Neuronal stem cell (in vitro differentiated cells): Measurements from ENCODE around the gene CSH1. TPM values are rescaled to one million over a fixed set of nuclear protein-coding genes. Genes with fewer than 3 reads are reported as not detected.
"Not testable (repeated sequence)": the region's sequence is repeated elsewhere in the genome, so short reads cannot be mapped to it uniquely, and the experiment has no call there.

ENCODE experiments used
- DNase-seq: peaks from one replicate; pipeline ENCODE4 v3.0.0-alpha.2; 2013; ENCODE audit warnings: low spot score
- H2AFZ ChIP-seq: one replicate; pipeline ENCODE4 v1.6.1; 2013; ENCODE audit warnings: mild to moderate bottlenecking, low read length, inconsistent platforms
- H2AK5ac ChIP-seq: 2 replicates; pipeline ENCODE4 v1.6.1; 2013; ENCODE audit warnings: low read depth, mild to moderate bottlenecking, inconsistent platforms, low read length, moderate library complexity, mixed read lengths
- H2BK120ac ChIP-seq: 2 replicates; pipeline ENCODE4 v1.6.1; 2013; ENCODE audit warnings: low read depth, mild to moderate bottlenecking, inconsistent platforms, low read length, moderate library complexity, mixed read lengths
- H2BK12ac ChIP-seq: one replicate; pipeline ENCODE4 v1.6.1; 2013; ENCODE audit warnings: low read length, inconsistent platforms
- H2BK15ac ChIP-seq: 2 replicates; pipeline ENCODE4 v1.6.1; 2013; ENCODE audit warnings: mild to moderate bottlenecking, low read length, inconsistent platforms, mixed read lengths
- H2BK5ac ChIP-seq: one replicate; pipeline ENCODE4 v1.6.1; 2013; ENCODE audit warnings: inconsistent platforms, mild to moderate bottlenecking, low read length, moderate library complexity
- H3K14ac ChIP-seq: one replicate; pipeline ENCODE4 v1.6.1; 2013; ENCODE audit warnings: low read length, inconsistent platforms
- H3K18ac ChIP-seq: 2 replicates; pipeline ENCODE4 v1.6.1; 2013; ENCODE audit warnings: low read length, inconsistent platforms
- H3K23ac ChIP-seq: 2 replicates; pipeline ENCODE4 v1.6.1; 2013; ENCODE audit warnings: low read depth, mild to moderate bottlenecking, mixed read lengths, low read length, inconsistent platforms; ENCODE audit not compliant: poor library complexity
- H3K27ac ChIP-seq: replicated peaks from 3 replicates; pipeline ENCODE4 v1.5.1; 2013; ENCODE audit warnings: low read length, inconsistent platforms
- H3K27me3 ChIP-seq, 3 experiments: 2 replicates each; pipeline ENCODE4 v1.6.1; 2013; ENCODE audit warnings: low read length in 3 of 3, mild to moderate bottlenecking in 2 of 3, inconsistent platforms in 1 of 3, low read depth in 1 of 3, mixed read lengths in 1 of 3, moderate library complexity in 1 of 3; ENCODE audit not compliant: control insufficient read depth in 3 of 3, insufficient read depth in 3 of 3
- H3K36me3 ChIP-seq, 2 donors: replicated peaks in 1 of 2; 2 replicates each; pipeline ENCODE4 v1.6.1; 2013; ENCODE audit warnings: low read length in 2 of 2; ENCODE audit not compliant: control insufficient read depth in 2 of 2, insufficient read depth in 2 of 2
- H3K4ac ChIP-seq: 2 replicates; pipeline ENCODE4 v1.6.1; 2013; ENCODE audit warnings: inconsistent platforms, mild to moderate bottlenecking, low read length, moderate library complexity
- H3K4me1 ChIP-seq, 2 donors: 1 replicate in 1 of 2; 2 replicates in 1 of 2; pipeline ENCODE4 v1.6.1; 2013; ENCODE audit warnings: low read length in 2 of 2, low read depth in 1 of 2; ENCODE audit not compliant: control insufficient read depth in 2 of 2, insufficient read depth in 1 of 2
- H3K4me2 ChIP-seq: one replicate; pipeline ENCODE4 v1.6.1; 2013; ENCODE audit warnings: mild to moderate bottlenecking, low read length, inconsistent platforms; ENCODE audit not compliant: insufficient read depth, poor library complexity, severe bottlenecking
- H3K4me3 ChIP-seq, 2 donors: 2 replicates each; pipeline ENCODE4 v1.5.1; 2013; ENCODE audit warnings: low read length in 2 of 2, mild to moderate bottlenecking in 2 of 2, inconsistent platforms in 1 of 2, moderate library complexity in 1 of 2
- H3K79me1 ChIP-seq: one replicate; pipeline ENCODE4 v1.6.1; 2013; ENCODE audit warnings: low read depth, mild to moderate bottlenecking, inconsistent platforms, low read length, moderate library complexity
- H3K9ac ChIP-seq: one replicate; pipeline ENCODE4 v1.6.1; 2013; ENCODE audit warnings: mild to moderate bottlenecking, low read depth, low read length, inconsistent platforms; ENCODE audit not compliant: poor library complexity
- H3K9me3 ChIP-seq, 2 donors: replicated peaks in 1 of 2; 2 replicates each; pipeline versions ENCODE3 to v1.6.1; 2013; ENCODE audit warnings: low read length in 2 of 2, mild to moderate bottlenecking in 2 of 2, inconsistent platforms in 1 of 2, low read depth in 1 of 2, mixed read lengths in 1 of 2, moderate library complexity in 1 of 2; ENCODE audit not compliant: control insufficient read depth in 2 of 2, insufficient read depth in 1 of 2
- H4K8ac ChIP-seq: one replicate; pipeline ENCODE4 v1.6.1; 2013; ENCODE audit warnings: low read depth, mild to moderate bottlenecking, inconsistent platforms, low read length, moderate library complexity
- H4K91ac ChIP-seq: one replicate; pipeline ENCODE4 v1.6.1; 2013; ENCODE audit warnings: low read length, low read depth, mild to moderate bottlenecking, inconsistent platforms; ENCODE audit not compliant: poor library complexity
- WGBS, 2 donors: extraction: QIAGEN DNeasy Blood & Tissue Kit; methylation state at CpG; one replicate each; pipeline ENCODE4 v1.1.7; 2013; ENCODE audit warnings: missing lambda C conversion rate in 2 of 2, mixed read lengths in 1 of 2; ENCODE audit not compliant: insufficient read length in 2 of 2, insufficient replicate concordance in 1 of 2; ENCODE audit errors: extremely low coverage in 2 of 2; 5-methylcytosine and 5-hydroxymethylcytosine counted together
- polyA plus RNA-seq, 2 experiments: library from polyadenylated mRNA; stranded (reverse); fragments of 200-250 nt; gene quantifications; one replicate each; pipeline ENCODE4 v1.2.3, GENCODE V29; 2013

CSH1 gene
- polyA plus RNA-seq (2013, experiment 1 of 2) = not detected
- polyA plus RNA-seq (2013, experiment 2 of 2) = not detected

DNA sequence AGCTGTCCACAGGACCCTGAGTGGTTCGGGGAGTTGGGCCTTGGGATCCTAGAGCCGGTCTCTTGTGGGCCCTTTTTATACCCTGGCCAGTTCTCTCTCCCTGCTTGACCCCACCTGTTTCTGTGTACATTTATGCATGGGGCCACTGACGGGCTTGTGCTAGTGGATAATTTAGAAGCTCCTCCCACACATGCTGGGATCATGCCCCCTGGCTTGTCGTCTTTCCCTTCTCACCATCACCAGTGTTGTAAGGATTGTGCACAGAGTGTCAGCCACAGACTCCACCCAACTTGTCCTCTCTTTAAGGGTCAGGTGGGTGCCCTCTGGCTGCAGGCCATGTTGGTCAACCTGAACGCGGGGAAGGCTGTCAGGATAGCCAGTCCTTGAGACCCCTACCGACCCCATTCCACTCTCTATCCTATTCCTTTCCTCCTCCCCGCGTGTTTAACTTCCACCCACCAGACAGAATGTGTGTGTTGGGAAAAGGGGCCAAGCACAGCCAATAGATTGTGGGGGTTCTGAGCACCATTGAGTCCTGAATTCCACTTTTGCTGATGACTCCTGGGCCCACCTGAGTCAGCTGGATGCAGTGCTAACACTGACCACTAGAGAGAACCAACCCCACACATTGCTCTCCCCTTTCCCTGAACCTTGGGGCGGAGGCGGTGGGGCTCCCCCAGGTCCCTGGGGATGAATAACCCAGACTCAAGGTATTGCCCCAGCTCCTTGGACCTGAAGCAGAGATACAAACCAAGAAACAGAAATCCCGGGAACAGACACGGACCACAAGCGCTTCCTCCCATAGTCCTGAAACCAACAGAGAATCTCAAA, at the start of gene CSH1:
CSH1 (minus strand) TSS at position 51 of the 831 bp plus-strand sequence. CDS start 63 bp downstream, outside the sequence.
- no CpG with 5 or more reads among the region's 14 CpGs for WGBS, 2 donors
- not testable (repeated sequence) for H3K9me3 ChIP-seq, H3K14ac ChIP-seq

DNA sequence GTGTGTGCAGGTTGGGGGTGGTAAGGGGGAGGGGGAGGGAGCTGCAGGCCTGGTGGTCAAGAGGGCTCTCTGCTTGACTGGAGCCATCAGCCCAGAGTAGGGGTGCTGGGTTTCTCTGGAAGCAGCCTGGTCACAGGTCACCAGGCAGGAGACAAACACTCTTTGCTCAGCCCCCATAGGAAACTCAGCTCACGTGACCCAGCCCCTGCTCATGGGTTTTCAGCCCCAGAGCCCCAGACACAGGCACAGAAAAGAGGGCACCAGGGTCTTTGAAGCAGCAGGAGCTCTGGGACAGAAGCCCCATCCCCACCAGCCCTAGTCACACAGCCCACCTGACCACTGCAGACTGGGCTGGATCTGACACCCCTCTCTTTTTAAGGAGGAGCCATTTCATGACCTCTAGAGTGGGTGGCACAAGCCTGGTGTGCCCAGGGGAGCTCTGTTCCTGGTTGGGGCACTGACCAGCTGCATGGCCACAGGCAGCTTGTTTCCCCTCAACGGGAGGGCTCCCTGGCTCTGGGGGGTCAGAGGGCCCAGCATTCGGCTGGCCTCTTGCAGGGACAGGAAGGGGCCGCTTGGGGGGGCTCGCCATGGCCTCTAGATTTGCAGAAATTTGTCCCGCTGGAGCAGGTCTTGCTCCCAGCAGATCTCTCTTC, 49.5 kb upstream of the CSH1 start:
- H2BK5ac ChIP-seq = no peak overlapping the region
- no peak overlapping the region for H2BK120ac ChIP-seq
- WGBS, 2 donors = no CpG with 5 or more reads among the region's 6 CpGs
- H4K8ac ChIP-seq = no peak overlapping the region
- H3K79me1 ChIP-seq = peaks cover 2% of the 10 kb centered on the region
- peak overlapping the region; percentile 76 for H2AK5ac ChIP-seq
- no peak overlapping the region for H3K4me2 ChIP-seq
- peaks cover 0 to 2% of the 10 kb centered on the region in 2 donors for H3K4me1 ChIP-seq
- H3K4ac ChIP-seq = no peak overlapping the region
- H2BK15ac ChIP-seq = no peak overlapping the region
- H4K91ac ChIP-seq = no peak overlapping the region
- peaks cover 0 to 5% (median 0%) of the 10 kb centered on the region in 3 experiments for H3K27me3 ChIP-seq
- H3K14ac ChIP-seq = no peak overlapping the region
- peak overlapping the region; percentile 9 for H3K18ac ChIP-seq
- H3K9me3 ChIP-seq = peaks cover 0 to 5% of the 10 kb centered on the region in 2 donors
- peak overlapping the region; percentile 45 for H2AFZ ChIP-seq
- peak overlapping the region; percentile 63 for H2BK12ac ChIP-seq
- H3K9ac ChIP-seq = peak overlapping the region; percentile 50
- no peak overlapping the region for H3K27ac ChIP-seq
- peaks cover 0 to 6% of the 10 kb centered on the region in 2 donors for H3K36me3 ChIP-seq
- no peak overlapping the region for H3K23ac ChIP-seq
- no peak for DNase-seq
- H3K4me3 ChIP-seq = no peak overlapping the region

More for the DNA sequence above, at the start of gene CSH1:
- not testable (repeated sequence) for H3K4me1 ChIP-seq, H2BK120ac ChIP-seq, H3K4me3 ChIP-seq, H3K9ac ChIP-seq, H4K8ac ChIP-seq, H3K18ac ChIP-seq, H3K4me2 ChIP-seq, DNase-seq, H2BK5ac ChIP-seq, H2BK12ac ChIP-seq, H3K36me3 ChIP-seq, H3K27ac ChIP-seq, H4K91ac ChIP-seq, H3K27me3 ChIP-seq, H2AK5ac ChIP-seq, H3K4ac ChIP-seq, H2BK15ac ChIP-seq, H3K79me1 ChIP-seq, H3K23ac ChIP-seq, H2AFZ ChIP-seq

GRCh38 chr17:63944736-63945499, 48.5 kb upstream of the CSH1 start:
- peaks cover 0 to 2% of the 10 kb centered on the region in 2 donors for H3K4me1 ChIP-seq
- no peak overlapping the region for H2AFZ ChIP-seq
- peak overlapping the region; percentile 43 for H2BK15ac ChIP-seq
- H3K18ac ChIP-seq = peak overlapping the region; percentile 61
- peaks cover 0 to 6% of the 10 kb centered on the region in 2 donors for H3K36me3 ChIP-seq
- no peak overlapping the region for H2BK120ac ChIP-seq
- H3K27me3 ChIP-seq = peaks cover 0 to 7% (median 0%) of the 10 kb centered on the region in 3 experiments
- no peak overlapping the region for H2BK5ac ChIP-seq
- peak overlapping the region; percentile 55 for H3K23ac ChIP-seq
- H2AK5ac ChIP-seq = peak overlapping the region; percentile 61
- no peak overlapping the region for H2BK12ac ChIP-seq
- H4K91ac ChIP-seq = no peak overlapping the region
- no peak overlapping the region for H3K4ac ChIP-seq
- DNase-seq = no peak
- peak overlapping the region; percentile 71 for H3K14ac ChIP-seq
- H4K8ac ChIP-seq = no peak overlapping the region
- no peak overlapping the region for H3K4me3 ChIP-seq
- peaks cover 2% of the 10 kb centered on the region for H3K79me1 ChIP-seq
- no peak overlapping the region for H3K9ac ChIP-seq
- no CpG with 5 or more reads among the region's 24 CpGs for WGBS, 2 donors
- no peak overlapping the region for H3K27ac ChIP-seq
- H3K4me2 ChIP-seq = no peak overlapping the region
- H3K9me3 ChIP-seq = peaks cover 0 to 5% of the 10 kb centered on the region in 2 donors
